Karpas-422 (cell line): Measurements from ENCODE around the gene NREP. TPM values are rescaled to one million over a fixed set of nuclear protein-coding genes. Genes with fewer than 3 reads are reported as not detected.

Experiments used
- DNase-seq: peaks from one replicate; pipeline ENCODE4 v3.0.0-alpha.2; 2015
- H2AFZ ChIP-seq: fragments of 200-600 bp; sonication (generic); 2 replicates; pipeline ENCODE4 v1.6.1; 2014; ENCODE audit warnings: antibody characterized with exemption, low read length, mixed read lengths
- H3K27ac ChIP-seq: fragments of 200-600 bp; sonication (generic); 2 replicates; pipeline ENCODE4 v1.5.1; 2014; ENCODE audit warnings: mild to moderate bottlenecking, low read length, moderate library complexity
- H3K27me3 ChIP-seq: fragments of 200-600 bp; sonication (generic); 2 replicates; pipeline ENCODE4 v1.6.1; 2014; ENCODE audit warnings: low read length, mixed read lengths
- H3K36me3 ChIP-seq: fragments of 200-600 bp; sonication (generic); 2 replicates; pipeline ENCODE4 v1.6.1; 2014; ENCODE audit warnings: low read length, mixed read lengths; ENCODE audit not compliant: insufficient read depth
- H3K4me1 ChIP-seq: fragments of 200-600 bp; sonication (generic); 2 replicates; pipeline ENCODE4 v1.6.1; 2014; ENCODE audit warnings: mild to moderate bottlenecking, low read length, mixed read lengths
- H3K4me2 ChIP-seq: fragments of 200-600 bp; sonication (generic); 2 replicates; pipeline ENCODE4 v1.6.1; 2014; ENCODE audit warnings: low read length, low read depth, mild to moderate bottlenecking; ENCODE audit not compliant: poor library complexity, severe bottlenecking
- H3K4me3 ChIP-seq: fragments of 200-600 bp; sonication (generic); 2 replicates; pipeline ENCODE4 v1.5.1; 2014; ENCODE audit warnings: mild to moderate bottlenecking, antibody characterized with exemption, low read length, mixed read lengths
- H3K79me2 ChIP-seq: fragments of 200-600 bp; sonication (generic); 2 replicates; pipeline ENCODE4 v1.6.1; 2014; ENCODE audit warnings: mild to moderate bottlenecking, low read length, mixed read lengths
- H3K9ac ChIP-seq: fragments of 200-600 bp; sonication (generic); 2 replicates; pipeline ENCODE4 v1.6.0; 2014; ENCODE audit warnings: low read length
- H3K9me2 ChIP-seq: fragments of 200-600 bp; sonication (generic), shearing (Covaris generic); replicated peaks from 2 replicates; pipeline ENCODE4 v1.6.0; 2014; ENCODE audit warnings: mild to moderate bottlenecking, low read length, moderate library complexity; ENCODE audit not compliant: insufficient read depth
- H3K9me3 ChIP-seq: fragments of 300-700, 200-600 bp; sonication (generic); 2 replicates; pipeline ENCODE4 v1.6.1; 2014; ENCODE audit warnings: low read length, mixed read lengths
- H4K20me1 ChIP-seq: fragments of 200-600 bp; sonication (generic); 2 replicates; pipeline ENCODE4 v1.6.1; 2014; ENCODE audit warnings: mild to moderate bottlenecking, antibody characterized with exemption, low read length, low read depth; ENCODE audit not compliant: insufficient read depth
- total RNA-seq: library from RNA; depleted of rRNA; stranded (reverse); fragments of >200 nt; shearing (Covaris generic); gene quantifications from 2 replicates; pipeline ENCODE4 v1.2.3, GENCODE V29; 2014; ENCODE audit warnings: low replicate concordance

The NREP gene
- total RNA-seq, 1 experiment from 2014 or later = 5.8 TPM

GRCh38 chr5:111747337-111747736 is 9.7 kb downstream of the NREP start:
- H2AFZ ChIP-seq = no peak overlapping the region
- H3K4me1 ChIP-seq = no peaks in the 10 kb centered on the region
- H3K27me3 ChIP-seq = no peaks in the 10 kb centered on the region
- H3K9me3 ChIP-seq = no peaks in the 10 kb centered on the region
- H3K4me2 ChIP-seq = no peak overlapping the region
- H4K20me1 ChIP-seq = no peaks in the 10 kb centered on the region
- no peak overlapping the region for H3K4me3 ChIP-seq
- H3K27ac ChIP-seq = no peak overlapping the region
- H3K36me3 ChIP-seq = no peaks in the 10 kb centered on the region
- H3K9ac ChIP-seq = no peak overlapping the region
- no peaks in the 10 kb centered on the region for H3K9me2 ChIP-seq
- DNase-seq = no peak
- no peaks in the 10 kb centered on the region for H3K79me2 ChIP-seq

- no peaks in the 10 kb centered on the region for H3K4me1 ChIP-seq
- no peak overlapping the region for H3K4me2 ChIP-seq
- no peak overlapping the region for H3K9ac ChIP-seq
- no peaks in the 10 kb centered on the region for H3K36me3 ChIP-seq
- no peak overlapping the region for H2AFZ ChIP-seq
- no peaks in the 10 kb centered on the region for H4K20me1 ChIP-seq
- H3K79me2 ChIP-seq = no peaks in the 10 kb centered on the region
- H3K9me2 ChIP-seq = no peaks in the 10 kb centered on the region
- no peak overlapping the region for H3K4me3 ChIP-seq
- no peak for DNase-seq
- H3K9me3 ChIP-seq = no peaks in the 10 kb centered on the region
- no peaks in the 10 kb centered on the region for H3K27me3 ChIP-seq
- H3K27ac ChIP-seq = no peak overlapping the region
Observed at GRCh38 chr5:111746791-111747190, 10.2 kb downstream of the NREP start.

- H3K9me2 ChIP-seq = no peaks in the 10 kb centered on the region
- H3K27me3 ChIP-seq = no peaks in the 10 kb centered on the region
- no peaks in the 10 kb centered on the region for H3K36me3 ChIP-seq
- no peak overlapping the region for H3K9ac ChIP-seq
- no peak overlapping the region for H2AFZ ChIP-seq
- no peak for DNase-seq
- no peak overlapping the region for H3K4me2 ChIP-seq
- no peak overlapping the region for H3K4me3 ChIP-seq
- no peaks in the 10 kb centered on the region for H4K20me1 ChIP-seq
- no peak overlapping the region for H3K27ac ChIP-seq
- no peaks in the 10 kb centered on the region for H3K4me1 ChIP-seq
- no peaks in the 10 kb centered on the region for H3K9me3 ChIP-seq
- H3K79me2 ChIP-seq = no peaks in the 10 kb centered on the region
Observed at GRCh38 chr5:111745075-111745739, 11.8 kb downstream of the NREP start.

GRCh38 chr5:111744455-111744854 is 12.5 kb downstream of the NREP start:
- H3K4me2 ChIP-seq = no peak overlapping the region
- H2AFZ ChIP-seq = no peak overlapping the region
- no peaks in the 10 kb centered on the region for H3K9me3 ChIP-seq
- DNase-seq = no peak
- H3K79me2 ChIP-seq = no peaks in the 10 kb centered on the region
- no peak overlapping the region for H3K4me3 ChIP-seq
- H3K27me3 ChIP-seq = no peaks in the 10 kb centered on the region
- H4K20me1 ChIP-seq = no peaks in the 10 kb centered on the region
- no peak overlapping the region for H3K27ac ChIP-seq
- no peak overlapping the region for H3K9ac ChIP-seq
- H3K9me2 ChIP-seq = no peaks in the 10 kb centered on the region
- H3K4me1 ChIP-seq = no peaks in the 10 kb centered on the region
- H3K36me3 ChIP-seq = no peaks in the 10 kb centered on the region

GRCh38 chr5:111743988-111744387 is 13.0 kb downstream of the NREP start:
- Histone ChIP-seq H3K79me2 (no peaks in the 10 kb centered on the region), H4K20me1 (no peaks in the 10 kb centered on the region), H2AFZ (no peak overlapping the region), H3K36me3 (no peaks in the 10 kb centered on the region), H3K4me2 (no peak overlapping the region), H3K9ac (no peak overlapping the region), H3K4me3 (no peak overlapping the region), H3K4me1 (no peaks in the 10 kb centered on the region), H3K27me3 (no peaks in the 10 kb centered on the region), H3K9me3 (no peaks in the 10 kb centered on the region), H3K27ac (no peak overlapping the region), H3K9me2 (no peaks in the 10 kb centered on the region)
- no peak for DNase-seq

GRCh38 chr5:111743512-111743911 is 13.5 kb downstream of the NREP start:
- Histone ChIP-seq H3K4me1 (no peaks in the 10 kb centered on the region), H4K20me1 (no peaks in the 10 kb centered on the region), H2AFZ (no peak overlapping the region), H3K9me2 (no peaks in the 10 kb centered on the region), H3K9me3 (no peaks in the 10 kb centered on the region), H3K9ac (no peak overlapping the region), H3K4me3 (no peak overlapping the region), H3K36me3 (no peaks in the 10 kb centered on the region), H3K4me2 (no peak overlapping the region), H3K79me2 (no peaks in the 10 kb centered on the region), H3K27ac (no peak overlapping the region), H3K27me3 (no peaks in the 10 kb centered on the region)
- DNase-seq = no peak

- Histone ChIP-seq H3K4me3 (no peak overlapping the region), H3K9ac (no peak overlapping the region), H3K27me3 (no peaks in the 10 kb centered on the region), H3K4me2 (no peak overlapping the region), H3K9me3 (no peaks in the 10 kb centered on the region), H4K20me1 (no peaks in the 10 kb centered on the region), H3K36me3 (no peaks in the 10 kb centered on the region), H3K9me2 (no peaks in the 10 kb centered on the region), H3K4me1 (no peaks in the 10 kb centered on the region), H3K27ac (no peak overlapping the region), H2AFZ (no peak overlapping the region), H3K79me2 (no peaks in the 10 kb centered on the region)
- DNase-seq = no peak
Observed at GRCh38 chr5:111742177-111742994, 14.6 kb downstream of the NREP start.

GRCh38 chr5:111741278-111741677 is 15.7 kb downstream of the NREP start:
- Histone ChIP-seq H3K4me2 (no peak overlapping the region), H3K79me2 (no peaks in the 10 kb centered on the region)
- no peak for DNase-seq

More at GRCh38 chr5:111741278-111741677, 15.7 kb downstream of the NREP start:
- no peaks in the 10 kb centered on the region for H3K9me2 ChIP-seq
- no peaks in the 10 kb centered on the region for H3K27me3 ChIP-seq
- no peaks in the 10 kb centered on the region for H4K20me1 ChIP-seq
- no peak overlapping the region for H3K4me3 ChIP-seq
- H3K27ac ChIP-seq = no peak overlapping the region
- H3K36me3 ChIP-seq = no peaks in the 10 kb centered on the region
- H3K9me3 ChIP-seq = no peaks in the 10 kb centered on the region
- H3K9ac ChIP-seq = no peak overlapping the region
- H2AFZ ChIP-seq = no peak overlapping the region
- H3K4me1 ChIP-seq = no peaks in the 10 kb centered on the region
